ENCODE results near the gene DEXI.
"Not testable (repeated sequence)": the region's sequence is repeated elsewhere in the genome, so short reads cannot be mapped to it uniquely, and the experiment has no call there.

Gene DEXI

GRCh38 chr16:10926867-10927266 is 15.4 kb downstream of the DEXI start:
- DNase-seq (ENCODE audit: low read depth), result no peak

DNA sequence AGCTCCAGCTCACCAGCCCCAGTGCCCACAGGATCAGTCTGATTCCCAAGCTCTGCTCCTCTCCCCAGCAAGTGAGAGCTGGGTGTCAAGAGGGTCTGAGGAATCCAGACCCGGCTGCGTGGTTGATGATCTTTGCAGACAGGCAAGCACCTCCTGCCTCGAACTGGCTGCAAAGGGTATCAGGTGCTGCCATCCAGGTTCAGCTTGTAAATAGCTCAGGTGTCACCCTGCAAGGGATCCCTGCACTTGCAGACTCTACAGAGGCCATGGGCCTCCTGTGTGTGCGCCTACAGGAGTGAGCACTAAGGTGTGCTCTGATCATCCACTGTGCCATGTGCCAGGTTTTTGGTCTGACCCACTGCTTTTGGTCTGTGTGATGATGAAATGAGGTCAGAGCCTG is 16.2 kb downstream of the DEXI start:
- DNase-seq (ENCODE audit: low read depth), result no peak

DNA sequence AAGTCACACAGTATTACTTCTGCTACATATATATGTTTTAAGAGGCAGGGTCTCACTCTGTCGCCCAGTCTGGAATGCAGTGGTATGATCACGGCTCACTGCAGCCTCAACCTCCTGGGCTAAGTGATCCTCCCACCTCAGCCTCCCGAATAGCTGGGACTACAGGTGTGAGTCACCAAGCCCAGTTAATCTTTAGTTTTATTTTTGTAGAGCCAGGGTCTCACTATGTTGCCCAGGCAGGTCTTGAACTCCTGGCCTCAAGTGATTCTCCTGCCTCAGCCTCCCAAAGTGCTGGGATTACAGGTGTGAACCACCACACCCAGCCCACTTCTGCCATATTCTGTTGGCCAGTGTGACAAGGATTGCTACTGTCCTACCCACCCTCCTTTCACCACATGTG is 17.0 kb downstream of the DEXI start:
- not testable (repeated sequence) for DNase-seq (ENCODE audit: low read depth)

DNA sequence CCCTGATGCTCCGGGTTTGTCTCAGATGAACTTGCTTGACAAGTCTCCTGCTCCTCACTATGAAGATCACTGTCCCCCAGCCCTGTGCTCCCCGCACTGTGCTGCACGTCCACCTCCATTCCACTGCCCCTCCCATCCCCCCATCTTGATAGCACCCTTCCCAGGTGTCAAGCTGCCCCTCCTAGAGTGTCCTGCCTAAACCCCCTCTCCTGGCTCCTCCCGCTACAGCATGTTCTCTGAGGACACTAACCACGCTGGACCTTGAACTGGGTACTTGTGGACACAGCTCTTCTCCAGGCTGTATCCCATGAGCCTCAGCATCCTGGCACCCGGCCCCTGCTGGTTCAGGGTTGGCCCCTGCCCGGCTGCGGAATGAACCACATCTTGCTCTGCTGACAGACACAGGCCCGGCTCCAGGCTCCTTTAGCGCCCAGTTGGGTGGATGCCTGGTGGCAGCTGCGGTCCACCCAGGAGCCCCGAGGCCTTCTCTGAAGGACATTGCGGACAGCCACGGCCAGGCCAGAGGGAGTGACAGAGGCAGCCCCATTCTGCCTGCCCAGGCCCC is 18.5 kb downstream of the DEXI start:
- peak; percentile 40 for DNase-seq (ENCODE audit: low read depth)

GRCh38 chr16:10923146-10923649 is 19.1 kb downstream of the DEXI start:
- DNase-seq (ENCODE audit: low read depth), result no peak

DNA sequence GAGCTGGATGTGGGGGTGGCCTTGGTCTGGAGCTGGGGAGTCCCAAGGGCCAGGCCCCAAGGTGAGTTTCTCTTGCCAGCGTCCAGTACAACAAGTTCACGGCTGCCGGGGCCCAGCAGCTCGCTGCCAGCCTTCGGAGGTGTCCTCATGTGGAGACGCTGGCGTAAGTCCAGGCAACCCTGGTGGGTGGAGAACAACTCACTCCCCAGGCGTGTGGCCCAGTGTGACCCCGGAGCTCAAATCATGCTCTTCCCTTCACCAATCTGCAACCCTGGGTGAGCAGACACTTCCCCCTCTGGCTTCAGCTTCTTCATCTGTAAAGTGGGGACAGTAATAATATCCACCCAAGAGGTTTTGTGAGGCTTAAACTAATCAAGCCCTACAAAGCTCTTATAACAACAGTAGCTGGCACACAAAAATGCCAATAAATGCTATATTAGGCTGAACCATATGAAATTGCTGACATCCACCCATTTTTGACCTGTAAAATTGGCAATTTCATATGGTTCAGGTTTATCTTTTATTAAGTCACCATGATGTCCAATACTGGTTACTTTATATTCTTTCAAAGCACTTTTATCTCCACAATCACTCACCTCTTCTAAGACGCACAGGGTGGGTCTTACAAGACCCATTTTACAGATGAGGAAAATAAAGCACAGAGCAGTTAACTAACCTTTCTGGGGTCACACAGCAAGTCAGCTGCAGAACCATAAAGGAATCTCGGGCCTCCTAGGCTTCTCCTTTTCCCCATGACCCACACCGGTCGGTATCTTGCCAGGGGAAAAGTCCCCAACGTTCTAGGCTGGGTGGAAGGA is 19.7 kb downstream of the DEXI start:
- DNase-seq (ENCODE audit: low read depth), result peak; percentile 53

DNA sequence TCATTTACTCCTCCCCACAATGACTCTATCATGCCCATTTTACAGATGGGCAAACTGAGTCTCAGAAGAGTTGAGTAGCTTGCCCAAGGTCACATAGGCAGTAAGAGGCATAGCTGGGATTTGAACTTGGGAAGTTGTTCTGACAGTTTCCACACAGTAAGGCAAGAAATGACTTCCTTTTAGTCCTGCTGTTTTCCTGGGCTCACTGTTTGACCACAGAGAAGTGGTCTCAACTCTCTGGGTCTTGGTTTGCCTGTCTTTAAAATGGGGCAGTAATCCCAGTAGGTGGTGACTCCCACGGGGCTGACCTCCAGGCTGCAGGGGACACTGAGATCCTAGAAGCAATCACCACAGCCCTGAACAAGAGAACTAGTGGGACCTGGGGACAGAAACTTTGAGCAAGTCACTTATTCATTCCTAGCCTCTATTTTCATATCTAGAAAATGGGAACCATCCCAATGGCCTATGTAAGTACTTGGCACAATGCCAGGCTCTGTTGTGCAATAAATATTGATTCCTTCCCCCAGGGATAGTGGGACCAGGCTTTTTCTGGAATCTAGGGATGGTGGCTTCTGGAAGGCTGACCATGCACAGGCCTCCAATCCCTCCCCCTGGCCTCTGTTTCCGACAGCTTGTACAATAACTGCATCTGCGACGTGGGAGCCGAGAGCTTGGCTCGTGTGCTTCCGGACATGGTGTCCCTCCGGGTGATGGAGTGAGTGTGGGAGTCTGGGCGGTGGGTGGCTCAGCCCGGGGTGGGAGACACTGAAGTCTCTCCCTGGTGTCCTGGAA is 20.5 kb downstream of the DEXI start:
- no peak for DNase-seq (ENCODE audit: low read depth)

DNA sequence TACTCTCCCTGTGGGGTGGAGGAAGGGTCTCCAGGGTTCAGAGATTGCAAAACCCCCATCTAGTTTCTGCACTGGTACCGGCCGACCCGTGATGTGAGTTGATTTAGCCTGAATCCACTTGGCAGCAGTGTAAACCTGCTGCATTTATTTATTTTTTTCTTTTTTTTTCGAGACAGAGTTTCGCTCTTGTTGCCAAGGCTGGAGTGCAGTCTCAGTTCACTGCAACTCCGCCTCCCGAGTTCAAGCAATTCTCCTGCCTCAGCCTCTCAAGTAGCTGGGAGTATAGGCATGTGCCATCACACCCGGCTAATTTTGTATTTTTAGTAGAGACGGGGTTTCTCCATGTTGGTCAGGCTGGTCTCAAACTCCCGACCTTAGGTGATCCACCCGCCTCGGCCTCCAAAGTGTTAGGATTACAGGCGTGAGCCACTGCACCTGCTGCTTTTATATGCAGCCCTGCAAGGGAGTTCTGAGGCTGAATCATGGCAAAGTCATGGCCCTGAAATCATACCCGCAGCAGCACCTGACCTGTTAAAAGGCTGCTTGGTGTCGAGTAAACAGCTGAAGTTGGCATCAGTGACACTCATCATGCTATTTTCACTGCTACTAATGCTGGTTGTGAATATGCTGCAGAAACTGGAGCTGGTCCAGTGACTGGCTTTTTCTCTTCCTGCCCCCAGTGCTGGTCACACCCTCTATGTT is 21.4 kb downstream of the DEXI start:
- DNase-seq (ENCODE audit: low read depth), result no peak

DNA sequence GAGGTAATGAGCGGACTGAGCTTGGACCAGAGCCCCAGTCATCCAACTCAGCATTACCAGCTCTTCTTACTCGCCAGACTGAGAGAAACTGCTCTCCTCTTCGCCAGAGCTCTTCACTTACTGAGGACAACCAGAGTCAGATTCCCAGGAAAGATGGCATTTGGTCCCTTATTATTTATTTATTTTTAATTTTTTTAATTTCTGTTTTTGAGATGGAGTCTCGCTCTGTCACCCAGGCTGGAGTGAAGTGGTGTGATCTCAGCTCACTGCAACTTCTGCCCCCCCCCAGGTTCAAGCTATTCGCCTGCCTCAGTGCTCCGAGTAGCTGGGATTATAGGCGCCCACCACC is 23.3 kb downstream of the DEXI start:
- no peak for DNase-seq (ENCODE audit: low read depth)

DNA sequence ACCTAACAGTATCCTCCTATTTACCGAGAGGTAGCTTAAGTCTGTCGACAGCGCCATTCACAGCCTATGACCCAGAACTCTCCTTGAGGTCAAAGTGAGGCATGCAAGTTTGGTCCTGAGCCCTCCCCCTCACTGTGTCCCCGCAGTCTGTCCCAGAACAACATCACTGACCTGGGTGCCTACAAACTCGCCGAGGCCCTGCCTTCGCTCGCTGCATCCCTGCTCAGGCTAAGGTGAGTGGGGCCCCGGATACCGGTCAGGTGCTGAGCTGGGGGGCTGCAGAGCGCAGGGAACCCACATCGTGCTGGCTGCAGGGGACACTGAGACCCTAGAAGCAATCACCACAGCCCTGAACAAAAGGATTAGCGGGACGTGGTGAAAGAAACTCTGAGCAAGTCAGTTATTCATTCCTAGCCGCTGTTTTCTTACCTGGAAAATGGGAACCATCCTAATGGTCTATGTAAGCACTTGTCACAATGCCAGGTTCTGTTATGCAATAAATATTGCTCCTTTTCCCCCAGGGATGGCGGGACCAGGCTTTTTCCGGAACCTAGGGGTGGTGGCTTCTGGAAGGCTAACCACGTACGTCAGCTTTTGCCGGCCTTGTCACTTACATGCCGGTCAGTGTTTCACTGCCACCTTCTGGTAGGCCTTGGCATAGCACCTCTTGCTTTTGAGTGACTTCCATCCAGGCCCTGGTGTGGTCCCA is 23.8 kb downstream of the DEXI start:
- peak; percentile 91 for DNase-seq (ENCODE audit: low read depth)

- no peak for DNase-seq (ENCODE audit: low read depth)
These were observed 25.7 kb downstream of the DEXI start for GRCh38 chr16:10916534-10916933.

DNA sequence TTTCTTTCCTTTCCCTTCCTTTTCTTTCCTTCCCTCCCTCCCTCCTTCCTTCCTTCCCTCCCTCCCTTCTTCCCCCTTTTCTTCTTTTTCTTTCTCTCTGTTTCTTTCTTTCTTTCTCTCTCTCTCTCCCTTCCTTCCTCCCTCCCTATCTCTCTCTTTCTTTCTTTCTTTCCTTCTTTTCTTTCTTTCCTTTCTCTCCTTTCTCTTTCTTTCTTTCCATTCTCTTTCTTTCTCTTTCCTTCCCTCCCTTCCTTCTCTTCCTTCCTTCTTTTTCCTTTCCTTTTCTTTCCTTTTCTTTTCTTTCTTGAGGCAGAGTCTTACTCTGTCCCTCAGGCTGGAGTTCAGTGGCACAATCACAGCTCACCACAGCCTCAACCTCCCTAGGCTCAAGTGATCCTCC is 31.0 kb downstream of the DEXI start:
- DNase-seq (ENCODE audit: low read depth), result no peak

DNA sequence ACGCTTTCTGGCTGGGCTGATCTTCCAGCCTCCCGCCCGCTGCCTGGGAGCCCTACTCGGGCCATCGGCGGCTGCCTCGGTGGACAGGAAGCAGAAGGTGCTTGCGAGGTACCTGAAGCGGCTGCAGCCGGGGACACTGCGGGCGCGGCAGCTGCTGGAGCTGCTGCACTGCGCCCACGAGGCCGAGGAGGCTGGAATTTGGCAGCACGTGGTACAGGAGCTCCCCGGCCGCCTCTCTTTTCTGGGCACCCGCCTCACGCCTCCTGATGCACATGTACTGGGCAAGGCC is 34.6 kb downstream of the DEXI start:
- no peak for DNase-seq (ENCODE audit: low read depth)

- DNase-seq (ENCODE audit: low read depth), result no peak
These were observed 35.1 kb downstream of the DEXI start for GRCh38 chr16:10906914-10907756.

DNA sequence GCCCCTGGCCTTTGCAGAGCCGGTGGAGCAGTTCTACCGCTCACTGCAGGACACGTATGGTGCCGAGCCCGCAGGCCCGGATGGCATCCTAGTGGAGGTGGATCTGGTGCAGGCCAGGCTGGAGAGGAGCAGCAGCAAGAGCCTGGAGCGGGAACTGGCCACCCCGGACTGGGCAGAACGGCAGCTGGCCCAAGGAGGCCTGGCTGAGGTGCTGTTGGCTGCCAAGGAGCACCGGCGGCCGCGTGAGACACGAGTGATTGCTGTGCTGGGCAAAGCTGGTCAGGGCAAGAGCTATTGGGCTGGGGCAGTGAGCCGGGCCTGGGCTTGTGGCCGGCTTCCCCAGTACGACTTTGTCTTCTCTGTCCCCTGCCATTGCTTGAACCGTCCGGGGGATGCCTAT is 35.8 kb downstream of the DEXI start:
- no peak for DNase-seq (ENCODE audit: low read depth)

DNA sequence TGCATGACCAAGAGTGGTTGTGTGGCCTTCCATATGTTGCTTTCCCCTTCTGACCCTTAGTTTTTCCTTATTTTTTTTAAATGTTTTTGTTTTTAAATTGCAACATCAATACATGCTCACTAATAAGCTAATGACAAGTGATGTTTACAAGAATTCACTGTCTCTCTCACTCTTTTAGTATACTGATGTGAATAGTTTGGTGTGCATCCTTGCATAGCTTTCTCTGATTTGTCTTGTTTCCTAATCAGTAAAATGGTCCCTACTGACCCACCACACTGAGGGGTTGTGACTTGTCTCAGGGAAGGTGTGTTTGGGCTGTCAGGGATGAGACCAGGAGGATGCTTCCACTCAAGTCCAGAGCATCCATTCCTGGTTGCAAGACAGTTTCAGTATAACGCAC is 39.3 kb downstream of the DEXI start:
- DNase-seq (ENCODE audit: low read depth), result no peak

DNA sequence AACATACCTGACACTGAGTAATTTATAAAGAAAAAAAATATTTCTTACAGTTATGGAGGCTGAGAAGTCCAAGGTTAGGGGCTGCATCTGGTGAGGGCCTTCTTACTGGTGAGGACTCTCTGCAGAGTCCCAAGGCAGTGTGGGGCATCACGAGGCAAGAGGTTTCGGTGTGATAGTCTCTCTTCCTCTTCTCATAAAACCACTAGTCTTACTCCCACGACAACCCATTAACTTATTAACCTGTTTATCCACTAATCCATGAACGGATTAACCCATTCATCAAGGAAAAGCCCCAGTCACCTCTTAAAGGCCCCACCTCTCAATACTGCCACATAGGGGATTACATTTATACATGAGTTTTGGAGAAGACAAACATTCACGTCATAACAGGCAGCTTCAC is 45.1 kb downstream of the DEXI start:
- DNase-seq (ENCODE audit: low read depth), result no peak

- no peak for DNase-seq (ENCODE audit: low read depth)
These were observed 45.5 kb downstream of the DEXI start for GRCh38 chr16:10896723-10897122.

- DNase-seq (ENCODE audit: low read depth), result no peak
These were observed 46.1 kb downstream of the DEXI start for GRCh38 chr16:10896165-10896564.

GRCh38 chr16:10895053-10895946 is 47.0 kb downstream of the DEXI start:
- DNase-seq (ENCODE audit: low read depth), result no peak
